GM18520 (cell line): ENCODE measurements around the gene APOB.

Experiments
- ATAC-seq: cut with Tn5 transposase; IDR thresholded peaks from one replicate; pipeline ENCODE4 v1.9.1; 2021; ENCODE audit not compliant: unreplicated experiment

Gene APOB

DNA sequence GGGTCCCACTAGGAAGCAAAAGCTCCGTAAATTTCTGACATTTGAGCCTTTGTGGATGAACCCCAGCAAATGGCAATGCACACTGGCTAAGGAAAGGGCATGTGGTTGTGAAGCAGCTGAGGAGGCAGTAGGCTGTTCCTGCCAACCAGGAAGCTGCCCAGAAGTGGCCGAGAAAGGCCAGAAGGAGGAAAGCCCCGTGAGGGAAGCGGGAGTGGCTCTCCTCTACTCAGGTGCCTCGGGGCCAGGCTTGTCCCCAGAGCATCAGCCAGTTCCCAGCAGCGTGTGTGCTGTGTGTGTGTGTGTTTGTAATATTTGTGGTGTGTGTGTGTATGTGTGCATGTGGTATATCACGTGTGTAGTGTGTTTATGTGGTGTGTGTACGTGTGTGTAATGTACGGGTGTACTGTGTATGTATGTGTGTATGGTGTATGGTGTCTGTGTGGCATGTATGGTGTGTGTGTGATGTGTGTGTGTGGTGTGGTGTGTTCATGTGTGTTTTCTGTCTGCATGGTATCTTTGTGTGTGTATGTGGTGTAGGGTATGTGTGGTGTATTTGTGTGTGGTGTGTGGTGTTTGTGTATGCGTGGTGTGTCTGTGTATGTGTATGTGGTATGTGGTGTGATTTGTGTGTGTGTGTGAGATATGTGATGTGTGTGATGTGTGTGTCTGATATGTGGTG is 90.6 kb downstream of the APOB start:
- no peak for ATAC-seq
